Brain pericyte (primary cell): ENCODE data around the gene MRGPRD.

Experiments used
- DNase-seq: peaks from one replicate; pipeline ENCODE4 v3.0.0-alpha.2; 2012; ENCODE audit warnings: low read depth, low spot score

Gene MRGPRD

GRCh38 chr11:68947151-68947550 lies 33.6 kb downstream of the MRGPRD start:
- DNase-seq, result no peak

GRCh38 chr11:68946416-68947090 lies 34.2 kb downstream of the MRGPRD start:
- DNase-seq, result no peak

GRCh38 chr11:68942751-68943271 lies 38.0 kb downstream of the MRGPRD start:
- DNase-seq, result no peak

- no peak for DNase-seq
These were observed 38.6 kb downstream of the MRGPRD start for GRCh38 chr11:68942095-68942620.

GRCh38 chr11:68941324-68942094 lies 39.3 kb downstream of the MRGPRD start:
- no peak for DNase-seq

- DNase-seq, result no peak
These were observed 40.0 kb downstream of the MRGPRD start for GRCh38 chr11:68940651-68941323.

- DNase-seq, result no peak
These were observed 40.9 kb downstream of the MRGPRD start for GRCh38 chr11:68939583-68940555.

- no peak for DNase-seq
These were observed 41.8 kb downstream of the MRGPRD start for GRCh38 chr11:68938816-68939582.

- no peak for DNase-seq
These were observed 42.7 kb downstream of the MRGPRD start for GRCh38 chr11:68938088-68938487.

- no peak for DNase-seq
These were observed 43.8 kb downstream of the MRGPRD start for GRCh38 chr11:68936676-68937620.

- no peak for DNase-seq
These were observed 44.5 kb downstream of the MRGPRD start for GRCh38 chr11:68936358-68936636.

- DNase-seq, result no peak
These were observed 45.0 kb downstream of the MRGPRD start for GRCh38 chr11:68935516-68936357.

- no peak for DNase-seq
These were observed 45.7 kb downstream of the MRGPRD start for GRCh38 chr11:68935066-68935465.

GRCh38 chr11:68934666-68935065 lies 46.1 kb downstream of the MRGPRD start:
- no peak for DNase-seq

- no peak for DNase-seq
These were observed 46.5 kb downstream of the MRGPRD start for GRCh38 chr11:68934321-68934645.

GRCh38 chr11:68933605-68934320 lies 47.0 kb downstream of the MRGPRD start:
- no peak for DNase-seq

- no peak for DNase-seq
These were observed 47.7 kb downstream of the MRGPRD start for GRCh38 chr11:68932933-68933577.
